HG02840 (cell line): ENCODE data around the gene FAM217A.
A peak's percentile ranks its signal among the peaks of the same experiment; 100 is the strongest.

Experiments used
- ATAC-seq: cut with Tn5 transposase; IDR thresholded peaks from one replicate; pipeline ENCODE4 v1.9.1; 2021; ENCODE audit warnings: mild to moderate bottlenecking, moderate library complexity, moderate number of reproducible peaks; ENCODE audit not compliant: unreplicated experiment, low FRiP score

FAM217A gene

DNA sequence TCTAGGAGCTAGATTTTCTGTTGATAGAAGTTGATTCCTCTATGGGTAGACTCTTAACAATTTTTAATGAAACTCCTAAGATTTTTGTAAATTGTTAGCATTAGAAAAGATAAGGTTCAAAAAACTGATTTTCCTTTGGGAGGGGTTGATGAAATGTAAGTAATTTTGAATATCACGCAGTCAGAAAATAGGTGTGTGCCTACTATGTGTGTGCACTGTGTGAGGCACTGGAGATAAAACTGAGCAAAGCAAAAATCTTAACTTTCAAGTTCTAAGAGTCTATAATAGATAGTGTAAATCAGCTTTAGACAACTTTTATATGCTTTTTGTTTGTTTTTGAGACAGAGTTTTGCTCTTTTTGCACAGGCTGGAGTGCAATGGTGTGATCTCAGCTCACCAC is 53.3 kb downstream of the FAM217A start:
- ATAC-seq = no peak

GRCh38 chr6:4023240-4023639 is 55.7 kb downstream of the FAM217A start:
- ATAC-seq = no peak

DNA sequence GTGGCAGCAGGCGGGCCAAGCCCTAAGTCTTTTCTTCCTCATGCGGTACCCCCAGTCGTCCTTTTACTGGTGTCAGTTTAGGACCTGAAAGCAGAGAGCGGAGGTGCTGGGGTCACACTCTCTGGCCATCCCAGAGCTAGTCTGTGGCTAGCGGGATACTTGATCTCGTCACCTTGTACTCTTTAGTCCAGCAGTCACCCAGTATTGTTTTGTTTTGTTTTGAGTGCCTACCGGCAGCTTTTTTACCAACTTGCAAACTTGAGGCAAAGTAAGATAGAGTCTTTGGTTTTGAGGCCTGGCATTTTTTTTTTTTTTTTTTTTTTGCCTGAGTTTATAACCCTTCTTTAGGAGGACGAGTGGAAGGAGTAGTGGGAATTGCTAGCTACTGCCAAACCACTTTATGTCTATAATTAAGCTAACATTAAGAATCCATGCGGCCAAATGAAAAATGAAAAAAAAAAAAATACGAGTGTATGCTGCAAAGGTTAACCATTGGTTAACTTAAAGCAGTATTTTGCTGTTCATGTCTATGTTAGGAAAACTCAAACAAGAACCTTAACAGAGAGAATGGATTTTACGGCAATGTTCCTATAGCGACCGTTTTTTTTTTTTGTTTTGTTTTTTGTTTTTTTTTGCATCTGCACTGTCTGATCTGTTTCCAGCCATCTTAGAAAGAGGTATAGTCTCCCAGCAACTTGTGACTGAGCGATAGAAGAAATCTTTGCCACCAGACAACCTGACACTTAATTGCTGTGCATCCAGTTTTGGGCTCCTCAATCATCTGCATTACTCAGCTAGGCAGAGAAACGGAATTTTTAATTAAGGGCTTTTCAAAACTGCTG is 56.9 kb downstream of the FAM217A start:
- no peak for ATAC-seq

DNA sequence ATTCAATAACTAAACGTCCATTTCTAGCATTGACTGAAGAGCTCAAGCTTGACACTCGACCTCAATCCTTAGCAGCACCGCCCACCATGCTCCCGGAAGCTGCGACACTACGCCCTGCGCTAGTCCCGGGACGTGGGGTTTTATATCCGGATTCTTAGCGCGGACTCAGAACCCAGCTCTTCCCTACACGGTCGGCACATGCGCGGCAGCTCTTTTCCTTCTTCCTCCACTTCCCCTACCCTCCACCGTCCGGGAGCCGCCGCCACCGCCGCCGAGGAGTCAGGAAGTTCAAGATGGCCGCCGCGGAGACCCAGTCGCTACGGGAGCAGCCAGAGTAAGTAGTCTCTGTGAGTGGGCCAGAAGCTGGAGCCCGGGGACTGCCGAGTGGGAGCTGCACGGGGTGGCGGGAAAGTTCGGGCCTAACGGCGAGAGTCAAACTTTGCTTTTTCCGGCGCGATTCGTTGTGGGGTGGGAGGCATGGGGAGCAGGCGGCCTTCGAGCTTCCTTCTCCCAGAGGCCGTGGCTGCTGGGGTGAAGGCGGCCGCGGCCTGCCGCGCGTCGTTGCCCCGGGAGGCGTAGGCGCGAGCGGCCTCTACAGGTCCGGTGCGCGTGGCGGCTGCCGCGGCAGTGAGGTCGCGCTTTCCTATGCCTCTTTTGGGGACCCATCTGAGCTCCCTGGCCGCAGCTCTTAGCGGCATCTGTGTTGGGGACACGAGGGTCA is 57.6 kb downstream of the FAM217A start:
- ATAC-seq = peak; percentile 63

DNA sequence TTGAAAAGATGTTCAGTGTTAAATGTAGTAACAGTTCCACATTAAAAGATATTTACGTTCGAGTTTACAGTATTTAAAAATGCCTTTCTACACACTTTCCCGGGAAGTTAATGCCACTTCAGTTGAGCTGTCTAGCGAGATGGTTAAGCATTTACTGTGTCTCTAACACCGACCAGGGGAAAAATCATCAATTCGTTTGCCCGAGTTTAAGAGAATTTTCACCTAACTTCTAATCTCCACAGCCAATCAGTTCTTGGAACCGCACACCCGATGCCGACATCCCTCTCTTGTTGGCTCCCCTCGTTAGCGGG is 58.2 kb downstream of the FAM217A start:
- ATAC-seq = no peak

DNA sequence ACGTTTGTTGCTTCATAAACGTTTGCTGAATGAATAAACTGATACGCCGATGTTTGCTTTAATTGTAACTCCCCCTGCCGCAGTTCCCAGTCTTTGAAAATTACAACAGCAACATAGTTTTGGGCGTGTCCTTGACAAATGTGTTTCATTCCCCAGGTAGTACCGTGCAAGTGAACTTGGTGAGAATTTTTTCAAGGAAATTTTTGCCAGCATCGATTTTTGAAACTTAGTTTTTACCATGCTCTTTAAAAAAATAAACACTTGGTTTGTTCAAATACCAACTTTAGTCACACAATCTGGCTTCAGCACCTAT is 60.1 kb downstream of the FAM217A start:
- ATAC-seq = no peak
